A549 treated with GW870086 at 1 μM for 4 hours (cell line): ENCODE results near the gene TTC31. TPM values are rescaled to one million over a fixed set of nuclear protein-coding genes. Genes with fewer than 3 reads are reported as not detected.

ENCODE experiments used
- total RNA-seq: library from RNA; stranded (reverse); fragments of 200-300 nt; extraction: Qiagen RNA extraction; gene quantifications from 5 replicates; pipeline ENCODE4 v1.2.3, GENCODE V29; 2022; ENCODE audit warnings: low read depth

Gene TTC31
- total RNA-seq, 1 experiment from 2014 or later, result 18.3 TPM

Other genes with a start within 250 kb of the TTC31 start
- gene SLC4A5, start 139.7 kb upstream of the TTC31 start, total RNA-seq, result 0.11 to 0.47 TPM (median 0.20 TPM) in 5 replicates
- gene DCTN1, start 102.8 kb upstream of the TTC31 start, total RNA-seq, result 107 to 153 TPM (median 145 TPM) in 5 replicates
- 2.2 to 4.1 TPM (median 3.2 TPM) in 5 replicates for gene C2orf81, start 61.5 kb upstream of the TTC31 start, total RNA-seq
- 77.2 to 90.3 TPM (median 87.1 TPM) in 5 replicates for gene WDR54, start 61.4 kb upstream of the TTC31 start, total RNA-seq
- 18.8 to 25.6 TPM (median 24.2 TPM) in 5 replicates for gene RTKN, start 41.1 kb upstream of the TTC31 start, total RNA-seq
- gene INO80B, start 28.0 kb upstream of the TTC31 start, total RNA-seq, result 35.2 to 52.1 TPM (median 48.0 TPM) in 5 replicates
- 46.5 to 84.4 TPM (median 78.3 TPM) in 5 replicates for gene WBP1, start 24.6 kb upstream of the TTC31 start, total RNA-seq
- 42.0 to 54.4 TPM (median 51.5 TPM) in 5 replicates for gene MOGS, start 17.7 kb upstream of the TTC31 start, total RNA-seq
- gene MRPL53, start 10.4 kb upstream of the TTC31 start, total RNA-seq, result 112 to 151 TPM (median 135 TPM) in 5 replicates
- gene CCDC142, start 83 bp upstream of the TTC31 start, total RNA-seq, result 11.7 to 14.4 TPM (median 13.1 TPM) in 5 replicates
- gene LBX2, start 16.5 kb downstream of the TTC31 start, total RNA-seq, result 1.8 to 4.3 TPM (median 3.0 TPM) in 5 replicates
- 29.9 to 37.9 TPM (median 34.5 TPM) in 5 replicates for gene PCGF1, start 24.6 kb downstream of the TTC31 start, total RNA-seq
- 0.19 to 0.36 TPM (median 0.28 TPM) in 5 replicates for gene TLX2, start 31.4 kb downstream of the TTC31 start, total RNA-seq
- 0.05 to 0.42 TPM (median 0.08 TPM) in 4 of 5 replicates, not detected in the other for gene DQX1, start 43.1 kb downstream of the TTC31 start, total RNA-seq
- gene AUP1, start 46.6 kb downstream of the TTC31 start, total RNA-seq, result 191 to 256 TPM (median 237 TPM) in 5 replicates
- gene HTRA2, start 46.9 kb downstream of the TTC31 start, total RNA-seq, result 31.9 to 41.6 TPM (median 37.7 TPM) in 5 replicates
- 0.21 to 0.64 TPM (median 0.37 TPM) in 5 replicates for gene LOXL3, start 70.9 kb downstream of the TTC31 start, total RNA-seq
- 3.6 to 5.5 TPM (median 4.1 TPM) in 5 replicates for gene DOK1, start 71.6 kb downstream of the TTC31 start, total RNA-seq
- not detected in 5 replicates for gene M1AP, start 165.2 kb downstream of the TTC31 start, total RNA-seq
- gene SEMA4F, start 171.2 kb downstream of the TTC31 start, total RNA-seq, result 8.1 to 12.2 TPM (median 10.4 TPM) in 5 replicates